ENCODE data around the gene PRR5.

DNA sequence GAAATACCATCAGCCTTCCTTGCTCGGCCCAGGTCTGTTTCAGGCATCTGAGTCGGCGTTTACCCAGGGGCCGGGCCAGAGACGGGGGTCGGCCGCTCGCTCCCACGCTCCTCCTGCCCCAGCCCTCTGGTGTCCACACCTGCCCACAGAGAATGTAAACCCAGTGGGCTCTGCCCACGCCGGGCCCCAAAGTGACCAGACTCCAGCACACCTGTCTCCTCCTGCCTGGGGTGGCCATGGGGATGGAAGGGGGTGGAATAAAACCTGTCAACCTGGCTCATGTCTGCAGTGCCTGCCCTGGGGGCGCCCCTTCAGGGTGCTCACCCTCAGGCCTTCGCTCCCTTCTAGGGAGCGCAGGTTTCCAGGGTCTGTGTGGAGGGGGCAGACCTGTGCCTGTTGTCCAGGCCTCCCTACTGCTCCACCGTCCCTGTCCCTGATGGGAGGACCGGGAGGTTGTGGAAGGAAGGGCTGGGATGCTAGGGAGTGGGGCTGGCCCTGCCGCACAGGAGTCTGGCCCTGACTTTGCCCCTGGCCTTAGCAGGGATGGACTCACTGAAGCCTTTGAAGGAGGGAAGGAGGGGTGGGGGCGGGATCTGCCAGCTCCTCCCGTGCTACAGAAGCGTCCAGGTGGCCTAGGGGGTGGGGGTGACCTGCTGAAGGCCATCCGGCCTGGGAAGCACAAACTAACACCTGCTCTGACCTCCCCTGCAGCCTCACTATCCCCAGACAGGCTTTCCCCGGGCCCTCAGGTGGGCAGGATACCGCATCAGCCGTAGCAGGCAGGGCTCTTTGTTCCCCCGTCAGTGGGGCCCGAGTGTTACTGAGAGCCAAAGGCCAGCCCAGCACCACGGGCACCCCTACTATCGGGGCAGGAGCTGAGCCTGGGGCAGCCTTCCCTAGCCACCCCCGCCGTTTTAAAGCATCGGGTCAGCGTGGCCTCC is 35.7 kb downstream of the PRR5 start:
- no peak for TF ChIP-seq ETV6 (CRISPR knock-in tag; conservative IDR thresholded peaks at IDR 0.05)
- TF ChIP-seq TEAD3 (CRISPR knock-in tag; optimal IDR thresholded peaks at IDR 0.05; ENCODE audit: borderline replicate concordance): no peak
- no peak for TF ChIP-seq ZNF501 (CRISPR knock-in tag; IDR thresholded peaks at IDR 0.05)
- no peak for TF ChIP-seq SIN3B (IDR thresholded peaks at IDR 0.05; ENCODE audit: low read length)
- TF ChIP-seq, protein P1, sequence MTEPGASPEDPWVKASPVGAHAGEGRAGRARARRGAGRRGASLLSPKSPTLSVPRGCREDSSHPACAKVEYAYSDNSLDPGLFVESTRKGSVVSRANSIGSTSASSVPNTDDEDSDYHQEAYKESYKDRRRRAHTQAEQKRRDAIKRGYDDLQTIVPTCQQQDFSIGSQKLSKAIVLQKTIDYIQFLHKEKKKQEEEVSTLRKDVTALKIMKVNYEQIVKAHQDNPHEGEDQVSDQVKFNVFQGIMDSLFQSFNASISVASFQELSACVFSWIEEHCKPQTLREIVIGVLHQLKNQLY (CRISPR knock-in tag; IDR thresholded peaks at IDR 0.05): no peak
- TF ChIP-seq ELF1 (CRISPR knock-in tag; IDR thresholded peaks at IDR 0.05): no peak
- no peak for TF ChIP-seq RAD21 (CRISPR knock-in tag; IDR thresholded peaks at IDR 0.05)
- no peak for TF ChIP-seq SIN3A (IDR thresholded peaks at IDR 0.05; ENCODE audit: borderline replicate concordance, low read depth, low read length)
- no peak for TF ChIP-seq GABPB1 (CRISPR knock-in tag; IDR thresholded peaks at IDR 0.05)
- no peak for TF ChIP-seq ZNF335 (CRISPR knock-in tag; IDR thresholded peaks at IDR 0.05)
- TF ChIP-seq ARNTL (CRISPR knock-in tag; IDR thresholded peaks at IDR 0.05): no peak
- TF ChIP-seq, protein P2, sequence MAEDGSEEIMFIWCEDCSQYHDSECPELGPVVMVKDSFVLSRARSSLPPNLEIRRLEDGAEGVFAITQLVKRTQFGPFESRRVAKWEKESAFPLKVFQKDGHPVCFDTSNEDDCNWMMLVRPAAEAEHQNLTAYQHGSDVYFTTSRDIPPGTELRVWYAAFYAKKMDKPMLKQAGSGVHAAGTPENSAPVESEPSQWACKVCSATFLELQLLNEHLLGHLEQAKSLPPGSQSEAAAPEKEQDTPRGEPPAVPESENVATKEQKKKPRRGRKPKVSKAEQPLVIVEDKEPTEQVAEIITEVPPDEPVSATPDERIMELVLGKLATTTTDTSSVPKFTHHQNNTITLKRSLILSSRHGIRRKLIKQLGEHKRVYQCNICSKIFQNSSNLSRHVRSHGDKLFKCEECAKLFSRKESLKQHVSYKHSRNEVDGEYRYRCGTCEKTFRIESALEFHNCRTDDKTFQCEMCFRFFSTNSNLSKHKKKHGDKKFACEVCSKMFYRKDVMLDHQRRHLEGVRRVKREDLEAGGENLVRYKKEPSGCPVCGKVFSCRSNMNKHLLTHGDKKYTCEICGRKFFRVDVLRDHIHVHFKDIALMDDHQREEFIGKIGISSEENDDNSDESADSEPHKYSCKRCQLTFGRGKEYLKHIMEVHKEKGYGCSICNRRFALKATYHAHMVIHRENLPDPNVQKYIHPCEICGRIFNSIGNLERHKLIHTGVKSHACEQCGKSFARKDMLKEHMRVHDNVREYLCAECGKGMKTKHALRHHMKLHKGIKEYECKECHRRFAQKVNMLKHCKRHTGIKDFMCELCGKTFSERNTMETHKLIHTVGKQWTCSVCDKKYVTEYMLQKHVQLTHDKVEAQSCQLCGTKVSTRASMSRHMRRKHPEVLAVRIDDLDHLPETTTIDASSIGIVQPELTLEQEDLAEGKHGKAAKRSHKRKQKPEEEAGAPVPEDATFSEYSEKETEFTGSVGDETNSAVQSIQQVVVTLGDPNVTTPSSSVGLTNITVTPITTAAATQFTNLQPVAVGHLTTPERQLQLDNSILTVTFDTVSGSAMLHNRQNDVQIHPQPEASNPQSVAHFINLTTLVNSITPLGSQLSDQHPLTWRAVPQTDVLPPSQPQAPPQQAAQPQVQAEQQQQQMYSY (CRISPR knock-in tag; IDR thresholded peaks at IDR 0.05): no peak
